HG02885 (cell line): ENCODE data around the gene TFAM.

Experiments
- ATAC-seq: cut with Tn5 transposase; IDR thresholded peaks from one replicate; pipeline ENCODE4 v1.9.1; 2021; ENCODE audit warnings: mild to moderate bottlenecking; ENCODE audit not compliant: unreplicated experiment, poor library complexity

Gene TFAM

DNA sequence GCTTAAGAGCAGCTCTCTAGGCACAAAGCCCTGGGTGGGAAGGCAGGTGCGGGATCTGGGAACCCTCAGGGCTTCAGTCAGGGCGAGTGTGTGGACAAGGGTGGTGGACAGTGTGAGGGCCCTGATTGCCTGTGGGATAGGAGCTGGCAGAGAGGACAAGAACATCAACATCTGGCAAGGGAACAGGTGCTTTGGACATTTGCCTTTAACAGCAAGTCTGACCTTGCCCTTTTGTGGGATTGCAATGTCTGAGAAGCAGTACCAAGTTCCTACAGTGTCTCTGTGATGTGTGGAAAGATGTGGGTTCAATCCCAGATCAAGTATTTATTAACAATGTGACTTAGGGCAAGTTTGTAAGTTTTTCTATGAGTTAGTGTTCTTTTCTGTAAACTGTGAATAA lies 46.7 kb downstream of the TFAM start:
- no peak for ATAC-seq

- ATAC-seq: no peak
Measured at GRCh38 chr10:58433066-58433465, 47.9 kb downstream of the TFAM start.

DNA sequence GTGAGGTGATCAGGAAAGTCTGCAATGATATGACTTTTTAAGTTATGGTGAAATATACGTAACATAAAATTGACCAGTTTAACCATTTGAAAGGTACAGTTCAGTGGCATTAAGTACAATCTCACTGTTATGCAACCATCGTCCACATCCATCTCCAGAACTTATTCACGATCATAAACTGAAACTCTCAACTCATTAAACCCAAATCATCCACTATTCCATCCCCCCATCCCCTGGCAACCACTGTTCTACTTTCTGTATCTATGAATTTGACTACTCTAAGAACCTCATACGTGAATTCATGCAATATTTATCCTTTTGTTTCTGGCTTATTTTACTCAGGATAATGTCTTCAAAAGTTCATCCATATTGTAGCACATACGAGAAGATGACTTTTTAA lies 48.4 kb downstream of the TFAM start:
- no peak for ATAC-seq

GRCh38 chr10:58435297-58435985 lies 50.2 kb downstream of the TFAM start:
- ATAC-seq: no peak

DNA sequence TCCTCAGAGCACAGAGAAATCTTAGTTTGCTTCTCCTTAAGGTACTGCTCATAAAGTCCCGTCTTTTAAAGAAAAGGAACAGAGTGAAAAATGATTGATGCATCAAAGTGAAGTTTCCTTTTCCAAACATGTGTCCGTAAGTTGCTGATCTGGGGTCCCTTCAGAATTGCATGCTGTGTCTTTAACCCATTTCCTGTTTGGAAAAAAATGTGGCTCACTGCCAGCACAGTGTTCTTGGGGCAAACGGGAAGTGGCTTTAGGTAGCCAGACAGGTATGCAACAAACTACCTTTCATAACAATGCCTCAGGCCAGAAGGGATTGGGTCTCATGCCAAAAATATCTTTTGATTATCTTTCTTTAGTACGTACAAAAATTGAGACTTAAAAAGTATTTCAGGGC lies 50.9 kb downstream of the TFAM start:
- ATAC-seq: no peak

GRCh38 chr10:58438340-58438871 lies 53.2 kb downstream of the TFAM start:
- ATAC-seq: no peak

DNA sequence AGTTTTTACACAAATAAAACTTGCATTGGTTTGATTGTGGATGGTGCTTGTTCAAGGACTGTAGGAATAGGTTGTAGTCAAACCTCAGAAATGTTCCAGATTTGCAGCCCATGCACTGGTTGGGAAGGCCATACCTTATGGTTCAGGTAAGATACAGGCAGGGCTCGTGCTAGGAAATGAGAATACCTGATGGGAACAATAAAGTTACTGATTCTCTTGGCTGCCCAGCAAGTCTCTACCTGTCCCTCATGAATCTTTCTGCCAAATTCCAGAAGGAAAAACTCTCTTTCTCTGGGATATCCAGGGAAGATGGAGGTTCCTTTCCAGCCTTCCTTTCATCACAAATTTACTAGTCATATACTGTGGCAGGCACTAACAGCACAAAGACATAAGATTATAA lies 53.8 kb downstream of the TFAM start:
- no peak for ATAC-seq

- ATAC-seq: no peak
Measured at GRCh38 chr10:58439632-58440364, 54.6 kb downstream of the TFAM start.

- no peak for ATAC-seq
Measured at GRCh38 chr10:58440484-58440883, 55.3 kb downstream of the TFAM start.

DNA sequence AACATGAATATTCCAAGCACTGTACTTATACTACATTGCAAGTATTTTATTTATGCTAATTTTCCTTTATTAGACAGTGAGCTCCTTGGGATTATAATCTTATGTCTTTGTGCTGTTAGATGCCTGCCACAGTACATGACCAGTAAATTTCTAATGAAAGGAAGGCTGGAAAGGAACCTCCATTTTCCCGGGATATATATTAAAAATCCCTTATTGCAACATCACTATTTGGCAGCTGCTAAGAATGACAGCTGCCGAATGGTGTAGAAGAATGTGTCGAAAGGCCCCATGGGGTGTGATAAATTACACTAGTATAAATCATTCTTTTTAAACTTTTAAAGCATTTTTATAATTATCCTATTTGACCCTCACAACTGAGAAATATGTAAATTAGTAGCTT lies 59.1 kb downstream of the TFAM start:
- no peak for ATAC-seq

- ATAC-seq: no peak
Measured at GRCh38 chr10:58444876-58445275, 59.7 kb downstream of the TFAM start.

DNA sequence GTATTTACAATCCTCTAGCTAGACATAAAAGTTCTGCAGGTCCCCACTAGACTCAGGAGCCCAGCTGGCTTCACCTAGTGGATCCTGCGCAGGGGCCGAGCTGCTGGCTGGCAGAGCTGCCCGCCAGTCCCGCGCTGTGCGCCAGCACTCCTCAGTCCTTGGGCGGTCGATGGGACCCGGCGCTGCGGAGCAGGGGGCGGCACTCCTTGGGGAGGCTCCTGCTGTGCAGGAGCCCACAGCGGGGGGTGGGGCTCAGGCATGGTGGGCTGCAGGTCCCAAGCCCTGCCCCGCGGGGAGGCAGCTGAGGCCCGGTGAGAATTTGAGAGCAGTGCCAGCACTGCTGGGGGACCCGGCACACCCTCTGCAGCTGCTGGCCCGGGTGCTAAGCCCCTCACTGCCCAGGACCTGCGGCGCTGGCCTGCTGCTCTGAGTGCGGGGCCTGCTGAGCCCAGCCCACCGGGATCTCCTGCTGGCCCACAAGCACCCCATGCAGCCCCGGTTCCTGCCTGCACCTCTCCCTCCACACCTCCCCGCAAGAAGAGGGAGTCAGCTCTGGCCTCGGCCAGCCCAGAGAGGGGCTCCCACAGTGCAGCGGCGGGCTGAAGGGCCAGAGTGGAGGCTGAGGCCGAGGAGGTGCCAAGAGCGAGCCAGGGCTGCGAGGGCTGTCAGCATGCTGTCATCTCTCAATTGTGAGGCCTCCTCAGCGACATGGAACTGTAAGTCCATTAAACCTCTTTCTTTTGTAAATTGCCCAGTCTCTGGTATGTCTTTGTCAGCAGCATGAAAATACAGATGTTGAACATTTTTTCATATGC lies 63.1 kb downstream of the TFAM start:
- ATAC-seq: no peak
